Stimulated activated CD4-positive, alpha-beta T cell treated with anti-CD3 and anti-CD28 coated beads, Interleukin-2, amount 100 ng/mL, for 48 hours (primary cell): ENCODE results near the gene HDLBP.

Source experiments
- DNase-seq, 2 donors: peaks; one replicate each; pipeline ENCODE4 v3.0.0-alpha.2; 2020

HDLBP gene

GRCh38 chr2:241228081-241228859 lies 87.2 kb downstream of the HDLBP start:
- DNase-seq = no peak

- no peak for DNase-seq
Measured at GRCh38 chr2:241227594-241227993, 87.9 kb downstream of the HDLBP start.

DNA sequence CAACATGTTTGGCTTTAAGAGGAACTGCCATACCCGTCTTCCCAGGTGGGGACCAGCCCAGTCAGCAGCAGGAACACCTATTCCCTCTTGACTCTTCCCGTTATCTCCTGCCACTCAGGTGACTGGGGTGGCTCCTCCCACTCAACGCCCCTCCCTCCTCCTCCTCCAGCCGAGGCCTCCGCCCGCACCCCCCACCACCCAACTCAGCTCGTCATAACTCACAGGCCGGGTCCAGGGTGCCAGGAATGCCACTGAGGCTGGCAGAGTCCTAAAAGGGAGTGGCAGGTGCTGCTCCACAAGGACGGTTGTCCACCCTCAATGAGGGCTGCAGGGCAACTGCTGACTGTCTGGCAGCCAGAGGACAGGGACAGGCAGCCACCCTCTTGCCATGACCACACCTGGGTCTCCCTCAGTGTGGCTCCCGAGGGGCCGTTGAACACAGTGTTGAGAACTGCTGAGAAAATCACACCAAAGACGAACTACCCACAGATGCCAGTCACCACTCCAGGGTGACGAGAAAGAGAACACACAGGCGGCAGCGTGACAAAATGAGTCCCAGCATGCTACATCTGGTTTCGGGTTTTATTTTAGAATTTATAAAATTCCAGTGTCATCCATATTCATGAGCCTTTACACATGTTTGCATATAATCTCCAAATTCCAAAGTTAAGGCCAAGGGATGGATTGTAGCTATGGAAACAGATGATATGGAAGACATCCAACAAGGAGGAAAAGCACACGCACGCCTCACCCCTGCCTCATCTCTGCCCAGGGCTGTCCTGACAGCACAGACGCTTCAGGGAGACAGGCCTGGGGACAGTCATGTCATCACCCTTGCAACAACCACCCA lies 88.5 kb downstream of the HDLBP start:
- no peak for DNase-seq

GRCh38 chr2:241225983-241226382 lies 89.5 kb downstream of the HDLBP start:
- DNase-seq = no peak

DNA sequence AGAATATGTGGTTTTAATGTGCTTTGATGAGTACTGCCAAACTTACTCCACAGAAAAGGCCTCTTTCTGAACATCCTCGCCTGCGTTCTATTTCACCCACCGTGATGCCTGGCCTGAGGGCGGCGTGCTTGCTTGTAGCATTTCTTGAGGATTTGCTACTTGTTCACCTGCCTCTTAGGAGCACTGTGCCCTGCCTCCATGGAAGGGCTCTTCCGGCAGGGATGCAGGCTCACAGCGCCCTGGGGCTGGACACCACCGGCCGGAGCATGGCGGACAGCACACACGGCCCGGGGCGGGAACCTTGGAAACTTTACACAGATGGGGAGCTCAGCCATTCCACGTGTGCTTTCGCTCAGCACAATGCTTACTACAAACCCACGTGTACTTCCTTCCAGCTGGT lies 89.9 kb downstream of the HDLBP start:
- no peak for DNase-seq

DNA sequence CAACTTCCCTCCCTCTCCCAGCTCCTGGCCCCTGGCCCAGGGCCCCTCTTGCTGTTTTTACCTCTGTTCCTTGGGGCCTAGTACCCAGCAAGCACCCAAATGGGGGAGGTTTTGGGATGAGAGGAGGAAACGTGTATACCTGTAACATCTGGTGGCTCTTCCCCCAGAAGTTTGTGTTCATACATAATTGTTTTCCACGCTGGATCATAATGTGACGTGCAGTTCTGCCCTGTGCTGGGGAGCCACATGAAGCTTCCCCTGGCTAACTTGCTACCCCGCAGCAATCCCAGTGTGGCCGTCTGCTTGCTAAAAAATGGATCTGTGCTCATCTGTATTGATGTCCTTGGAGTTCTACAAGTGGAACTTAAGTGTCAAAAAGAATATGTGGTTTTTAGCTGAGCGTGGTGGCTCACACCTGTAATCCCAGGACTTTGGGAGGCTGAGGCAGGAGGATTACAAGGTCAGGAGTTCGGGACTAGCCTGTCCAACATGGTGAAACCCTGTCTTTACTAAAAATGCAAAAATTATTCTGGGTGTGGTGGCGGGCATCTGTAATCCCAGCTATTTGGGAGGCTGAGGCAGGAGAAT lies 90.5 kb downstream of the HDLBP start:
- DNase-seq = no peak

GRCh38 chr2:241224018-241224850 lies 91.2 kb downstream of the HDLBP start:
- no peak for DNase-seq

- DNase-seq = no peak
Measured at GRCh38 chr2:241223211-241224017, 92.1 kb downstream of the HDLBP start.

DNA sequence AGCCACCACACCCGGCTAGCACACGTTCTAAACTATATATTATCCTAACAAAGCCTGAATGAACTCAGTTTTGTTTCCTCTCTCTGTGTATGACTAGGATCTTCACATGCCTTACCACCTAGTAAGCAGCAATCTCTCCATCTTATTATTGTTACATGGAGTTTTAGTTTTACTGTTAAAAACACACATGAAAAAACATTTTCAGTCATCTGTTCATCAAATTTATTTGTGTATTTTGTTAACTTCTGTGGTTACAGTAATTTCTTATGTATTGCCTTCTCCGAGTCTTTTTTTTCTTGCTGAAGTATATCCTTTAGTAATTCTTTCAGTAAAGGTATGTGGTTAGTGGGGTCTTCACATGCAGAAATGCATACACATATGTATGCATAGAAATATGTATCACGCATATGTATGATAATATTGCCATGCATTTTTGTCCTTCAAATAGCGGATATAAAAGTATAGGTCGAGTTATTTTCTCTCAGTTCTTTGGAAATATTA lies 95.6 kb downstream of the HDLBP start:
- no peak for DNase-seq

DNA sequence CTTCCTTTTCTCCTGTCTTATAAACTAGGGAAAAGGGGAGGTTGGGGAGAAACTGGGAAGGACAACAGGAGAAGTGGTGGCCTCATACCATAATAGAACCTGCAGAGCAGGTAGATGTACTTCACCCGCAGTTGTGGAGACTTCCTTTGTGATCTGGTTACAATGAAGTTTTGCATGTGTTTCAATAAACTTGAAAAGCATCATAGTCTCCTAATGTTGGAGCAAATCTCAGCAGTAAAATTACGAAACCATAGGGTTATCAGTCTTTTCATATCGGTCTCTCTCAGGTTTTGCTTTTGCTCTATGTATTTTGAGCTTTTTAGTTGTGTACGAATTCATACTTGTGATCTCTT lies 96.5 kb downstream of the HDLBP start:
- DNase-seq = no peak

- DNase-seq = peak in 1 of 2 donors; percentile 32
Measured at GRCh38 chr2:241218131-241219029, 97.1 kb downstream of the HDLBP start.

DNA sequence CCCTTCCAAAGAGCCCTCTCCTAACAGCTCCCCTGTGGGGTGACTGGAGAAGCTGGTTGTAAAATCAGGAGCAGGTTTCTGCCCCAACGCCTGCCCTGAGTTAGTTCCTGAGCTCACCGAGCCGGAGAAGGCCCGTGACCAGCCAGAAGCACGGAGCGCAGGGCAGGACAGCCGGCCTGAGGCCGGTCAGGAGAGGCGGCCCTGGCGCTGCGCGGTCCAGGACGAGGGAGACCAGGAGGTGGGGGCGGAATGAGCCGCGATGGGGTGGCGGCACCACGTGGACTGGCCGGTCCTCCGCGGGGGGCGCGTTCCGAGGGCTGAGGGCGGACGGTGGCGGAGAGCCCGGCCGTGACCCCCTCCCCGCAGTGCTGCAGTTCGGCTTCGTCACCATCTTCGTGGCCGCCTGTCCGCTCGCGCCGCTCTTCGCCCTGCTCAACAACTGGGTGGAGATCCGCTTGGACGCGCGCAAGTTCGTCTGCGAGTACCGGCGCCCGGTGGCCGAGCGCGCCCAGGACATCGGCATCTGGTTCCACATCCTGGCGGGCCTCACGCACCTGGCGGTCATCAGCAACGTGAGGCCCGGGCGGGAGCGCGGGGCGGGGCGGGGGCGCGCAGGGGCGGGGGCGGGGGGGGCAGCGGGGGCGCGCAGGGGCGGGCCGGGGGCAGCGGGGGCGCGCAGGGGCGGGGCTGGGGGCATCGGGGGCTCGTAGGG lies 98.0 kb downstream of the HDLBP start:
- DNase-seq = no peak

- no peak for DNase-seq
Measured at GRCh38 chr2:241216211-241216761, 99.2 kb downstream of the HDLBP start.

- no peak for DNase-seq
Measured at GRCh38 chr2:241215421-241215820, 100.1 kb downstream of the HDLBP start.

- no peak for DNase-seq
Measured at GRCh38 chr2:241214766-241215165, 100.7 kb downstream of the HDLBP start.

- no peak for DNase-seq
Measured at GRCh38 chr2:241214209-241214608, 101.3 kb downstream of the HDLBP start.

GRCh38 chr2:241213567-241213966 lies 101.9 kb downstream of the HDLBP start:
- DNase-seq = no peak

- no peak for DNase-seq
Measured at GRCh38 chr2:241213041-241213440, 102.4 kb downstream of the HDLBP start.

GRCh38 chr2:241211276-241211675 lies 104.2 kb downstream of the HDLBP start:
- DNase-seq = no peak

- no peak for DNase-seq
Measured at GRCh38 chr2:241209271-241209670, 106.2 kb downstream of the HDLBP start.
